H1 (cell line): ENCODE results near the gene SLC51B. TPM values are rescaled to one million over a fixed set of nuclear protein-coding genes. Genes with fewer than 3 reads are reported as not detected.

Experiments used
- CEBPB ChIP-seq: IDR thresholded peaks from 2 replicates; pipeline ENCODE4 v1.6.1; 2012; ENCODE audit warnings: low read depth, low read length
- GTF2F1 ChIP-seq: IDR thresholded peaks from 2 replicates; pipeline ENCODE4 v1.6.1; 2012; ENCODE audit warnings: low read depth, low read length, improper control_type of control experiment, borderline replicate concordance
- polyA plus RNA-seq, 7 experiments: library from polyadenylated mRNA; depleted of rRNA in 3 of 7; stranded (reverse) in 5 of 7; unstranded in 2 of 7; fragments of >200 nt in 5 of 7; fragments of 200-250 nt in 2 of 7; gene quantifications; 1 replicate in 5 of 7; 2 replicates in 1 of 7; 4 replicates in 1 of 7; pipeline versions ENCODE4 v1.2.1 to v1.2.3, GENCODE V29; 2011 to 2013; ENCODE audit warnings: missing spikeins in 2 of 7, mixed read lengths in 2 of 7
- total RNA-seq: library from RNA; stranded (reverse); fragmentation: NEBNext Ultra II Directional; extraction: Animal tissue kit (Norgen Biotek cat#: 25700); gene quantifications from 2 replicates; pipeline ENCODE4 v1.2.1, GENCODE V29; 2021

The SLC51B gene
- total and polyA plus RNA-seq, 2 of the 8 experiments (the other 6 are each of a cell fraction or from before 2014, with no cell fraction given): not detected

GRCh38 chr15:65051266-65051665 lies 6.1 kb downstream of the SLC51B start (continued):
- TF ChIP-seq CEBPB: no peak
- TF ChIP-seq GTF2F1: no peak
